Keratinocyte (primary cell): Measurements from ENCODE around the gene PRKN. TPM values are rescaled to one million over a fixed set of nuclear protein-coding genes. Genes with fewer than 3 reads are reported as not detected.

ENCODE experiments used
- DNase-seq: peaks from one replicate; pipeline ENCODE4 v3.0.0-alpha.2; 2011; ENCODE audit warnings: low read depth, missing footprints, low spot score
- FAIRE-seq: peaks from 2 replicates; lab custom pipeline; 2011; peaks lifted over from hg19 to GRCh38; lab: Jason Lieb, UNC
- H2AFZ ChIP-seq: 2 replicates; pipeline ENCODE4 v1.6.0; 2012; ENCODE audit warnings: low read length, control low read depth, inconsistent platforms; ENCODE audit not compliant: control insufficient read depth
- H3K27ac ChIP-seq: 2 replicates; pipeline ENCODE4 v1.5.1; 2011; ENCODE audit warnings: low read length; ENCODE audit not compliant: control insufficient read depth, insufficient read depth
- H3K27me3 ChIP-seq: 3 replicates; pipeline ENCODE4 v1.6.0; 2011; ENCODE audit warnings: low read length; ENCODE audit not compliant: control insufficient read depth, insufficient read depth; ENCODE audit errors: extremely low read depth
- H3K36me3 ChIP-seq, 2 experiments: 2 replicates in 1 of 2; 3 replicates in 1 of 2; pipeline ENCODE4 v1.5.1; 2011; ENCODE audit warnings: low read length in 2 of 2, mild to moderate bottlenecking in 1 of 2; ENCODE audit not compliant: control insufficient read depth in 2 of 2, insufficient read depth in 2 of 2; ENCODE audit errors: extremely low read depth in 1 of 2
- H3K4me1 ChIP-seq: 3 replicates; pipeline ENCODE4 v1.5.1; 2011; ENCODE audit warnings: low read length; ENCODE audit not compliant: control insufficient read depth, insufficient read depth; ENCODE audit errors: extremely low read depth
- H3K4me2 ChIP-seq: 3 replicates; pipeline ENCODE4 v1.6.0; 2011; ENCODE audit warnings: low read depth, low read length; ENCODE audit not compliant: control insufficient read depth, insufficient read depth; ENCODE audit errors: extremely low read depth
- H3K4me3 ChIP-seq, 3 experiments: fragments of 200-600 bp in 1 of 3; sonication (generic) in 1 of 3; 2 replicates in 2 of 3; 3 replicates in 1 of 3; pipeline ENCODE4 v1.5.1; 2011 to 2016; ENCODE audit warnings: low read length in 3 of 3, mild to moderate bottlenecking in 3 of 3, control low read depth in 2 of 3, inconsistent platforms in 1 of 3, low read depth in 1 of 3, mixed read lengths in 1 of 3, mixed run types in 1 of 3, moderate library complexity in 1 of 3; ENCODE audit not compliant: control insufficient read depth in 2 of 3, insufficient read depth in 2 of 3; ENCODE audit errors: extremely low read depth in 1 of 3
- H3K79me2 ChIP-seq: 2 replicates; pipeline ENCODE4 v1.6.0; 2012; ENCODE audit warnings: low read length; ENCODE audit not compliant: control insufficient read depth, insufficient read depth
- H3K9ac ChIP-seq: 3 replicates; pipeline ENCODE4 v1.6.0; 2011; ENCODE audit warnings: low read length; ENCODE audit not compliant: control insufficient read depth, insufficient read depth; ENCODE audit errors: extremely low read depth
- H3K9me1 ChIP-seq: 3 replicates; pipeline ENCODE4 v1.6.0; 2011; ENCODE audit warnings: low read length; ENCODE audit not compliant: control insufficient read depth, insufficient read depth; ENCODE audit errors: extremely low read depth
- H3K9me3 ChIP-seq: 2 replicates; pipeline ENCODE4 v1.5.1; 2012; ENCODE audit warnings: low read depth, low read length; ENCODE audit not compliant: control insufficient read depth
- H4K20me1 ChIP-seq: 3 replicates; pipeline ENCODE4 v1.6.0; 2011; ENCODE audit warnings: low read length; ENCODE audit not compliant: control insufficient read depth, insufficient read depth; ENCODE audit errors: extremely low read depth
- EZH2 ChIP-seq: IDR thresholded peaks from one replicate; pipeline ENCODE4 v1.6.1; 2012; ENCODE audit warnings: inconsistent platforms, mild to moderate bottlenecking, low read length, moderate library complexity
- dilution Hi-C: fragments of 300-500 bp; cut with MboI; formaldehyde crosslinking; loops from one replicate; pipeline ENCODE4 v1.7.0; 2020; ENCODE audit warnings: low sequenced_read_pairs; ENCODE audit not compliant: extremely low pct_ligation_motif_present
- polyA plus RNA-seq, 5 experiments: library from polyadenylated mRNA; depleted of rRNA in 3 of 5; stranded (reverse) in 3 of 5; stranded (forward) in 1 of 5; unstranded in 1 of 5; fragments of >200 nt; gene quantifications; 1 replicate in 1 of 5; 2 replicates in 3 of 5; 3 replicates in 1 of 5; pipeline versions ENCODE4 v1.2.1 to v1.2.3, GENCODE V29; 2011 to 2012; ENCODE audit warnings: missing spikeins in 2 of 5, low read depth in 1 of 5, low replicate concordance in 1 of 5
- TF ChIP-seq, protein P1 (sequence below), 3 experiments: IDR thresholded peaks in 1 of 3; conservative IDR thresholded peaks in 1 of 3; optimal IDR thresholded peaks in 1 of 3; 2 replicates in 2 of 3; 3 replicates in 1 of 3; pipeline versions ENCODE3 to v1.5.1; 2011; ENCODE audit warnings: low read length in 3 of 3, mild to moderate bottlenecking in 3 of 3, moderate library complexity in 2 of 3, control low read depth in 1 of 3, inconsistent platforms in 1 of 3; ENCODE audit not compliant: insufficient read depth in 2 of 3; ENCODE audit errors: extremely low read depth in 1 of 3

PRKN gene
- polyA plus RNA-seq, 1 donor (not counting 4 experiments of a cell fraction or from before 2014, with no cell fraction given) = 0.67 TPM

DNA sequence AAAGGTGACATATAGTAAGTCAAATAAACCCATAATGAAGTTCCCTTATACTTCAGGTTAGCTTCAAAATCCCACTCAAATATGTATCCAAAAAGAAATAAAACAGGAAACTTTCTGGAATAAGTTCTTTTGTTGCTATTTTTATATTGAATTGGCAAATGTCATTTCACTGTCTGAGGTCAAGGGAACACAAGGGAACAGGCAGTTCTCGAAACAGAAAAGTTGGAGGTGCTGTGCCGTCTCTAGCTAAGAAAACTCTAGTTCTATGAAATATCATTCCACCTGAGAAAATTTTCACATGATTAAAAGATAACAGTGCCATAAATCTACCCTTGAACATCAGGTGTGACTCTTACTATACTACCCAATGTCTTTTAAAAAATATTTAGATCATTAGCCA lies 358.5 kb downstream of the PRKN start:
- no peaks in the 10 kb centered on the region for H3K9me1 ChIP-seq
- no peak for TF ChIP-seq EZH2
- TF ChIP-seq, protein P1, sequence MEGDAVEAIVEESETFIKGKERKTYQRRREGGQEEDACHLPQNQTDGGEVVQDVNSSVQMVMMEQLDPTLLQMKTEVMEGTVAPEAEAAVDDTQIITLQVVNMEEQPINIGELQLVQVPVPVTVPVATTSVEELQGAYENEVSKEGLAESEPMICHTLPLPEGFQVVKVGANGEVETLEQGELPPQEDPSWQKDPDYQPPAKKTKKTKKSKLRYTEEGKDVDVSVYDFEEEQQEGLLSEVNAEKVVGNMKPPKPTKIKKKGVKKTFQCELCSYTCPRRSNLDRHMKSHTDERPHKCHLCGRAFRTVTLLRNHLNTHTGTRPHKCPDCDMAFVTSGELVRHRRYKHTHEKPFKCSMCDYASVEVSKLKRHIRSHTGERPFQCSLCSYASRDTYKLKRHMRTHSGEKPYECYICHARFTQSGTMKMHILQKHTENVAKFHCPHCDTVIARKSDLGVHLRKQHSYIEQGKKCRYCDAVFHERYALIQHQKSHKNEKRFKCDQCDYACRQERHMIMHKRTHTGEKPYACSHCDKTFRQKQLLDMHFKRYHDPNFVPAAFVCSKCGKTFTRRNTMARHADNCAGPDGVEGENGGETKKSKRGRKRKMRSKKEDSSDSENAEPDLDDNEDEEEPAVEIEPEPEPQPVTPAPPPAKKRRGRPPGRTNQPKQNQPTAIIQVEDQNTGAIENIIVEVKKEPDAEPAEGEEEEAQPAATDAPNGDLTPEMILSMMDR (optimal IDR thresholded peaks at IDR 0.05 in 1 of 3, IDR thresholded peaks at IDR 0.05 in 1 of 3, conservative IDR thresholded peaks at IDR 0.05 in 1 of 3; ENCODE audit: extremely low read depth in 1 of 3, insufficient read depth in 2 of 3, low read length in 3 of 3) = no peak
- dilution Hi-C loops = no loop called here
- H4K20me1 ChIP-seq = no peaks in the 10 kb centered on the region
- no peaks in the 10 kb centered on the region for H3K79me2 ChIP-seq
- no peaks in the 10 kb centered on the region for H3K36me3 ChIP-seq
- no peak for FAIRE-seq
- no peak for DNase-seq
- H2AFZ ChIP-seq = no peak overlapping the region
- H3K4me1 ChIP-seq = no peaks in the 10 kb centered on the region
- H3K9me3 ChIP-seq = no peaks in the 10 kb centered on the region
- no peak overlapping the region for H3K4me2 ChIP-seq
- no peak overlapping the region for H3K9ac ChIP-seq
- no peak overlapping the region for H3K27ac ChIP-seq
- H3K27me3 ChIP-seq = no peaks in the 10 kb centered on the region
- H3K4me3 ChIP-seq = no peak overlapping the region

DNA sequence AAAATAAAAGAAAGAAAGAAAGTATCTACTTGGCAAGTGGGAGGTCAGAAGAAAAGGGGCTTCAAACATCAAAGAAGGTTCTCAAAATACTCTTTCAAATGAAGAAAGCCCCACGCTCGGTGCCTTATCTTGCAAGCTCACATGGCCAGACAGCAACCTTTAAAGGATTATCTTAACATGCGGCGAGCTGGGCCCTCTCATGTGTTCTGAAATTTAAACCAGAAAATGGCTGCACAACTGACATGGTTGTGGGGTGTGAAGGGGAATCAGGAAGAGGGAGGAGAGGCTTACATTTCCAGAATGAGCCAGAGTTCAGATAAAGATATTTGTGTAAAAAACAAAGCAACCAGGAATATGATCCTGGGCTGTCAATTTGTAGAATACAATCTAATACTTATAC lies 363.1 kb downstream of the PRKN start:
- Histone ChIP-seq H3K4me3 (no peak overlapping the region), H3K27ac (no peak overlapping the region), H3K4me2 (no peak overlapping the region), H3K9me3 (no peaks in the 10 kb centered on the region), H3K36me3 (no peaks in the 10 kb centered on the region), H4K20me1 (no peaks in the 10 kb centered on the region), H3K4me1 (no peaks in the 10 kb centered on the region), H3K9ac (no peak overlapping the region), H2AFZ (no peak overlapping the region), H3K79me2 (no peaks in the 10 kb centered on the region), H3K9me1 (no peaks in the 10 kb centered on the region), H3K27me3 (no peaks in the 10 kb centered on the region)
- DNase-seq = no peak
- no peak for TF ChIP-seq EZH2
- TF ChIP-seq, protein P1 (optimal IDR thresholded peaks at IDR 0.05 in 1 of 3, IDR thresholded peaks at IDR 0.05 in 1 of 3, conservative IDR thresholded peaks at IDR 0.05 in 1 of 3; ENCODE audit: extremely low read depth in 1 of 3, insufficient read depth in 2 of 3, low read length in 3 of 3) = no peak
- no peak for FAIRE-seq
- dilution Hi-C loops = no loop called here
